Nephron progenitor cell (in vitro differentiated cells): Measurements from ENCODE around the gene HIBCH.

Experiments used
- DNase-seq: peaks from one replicate; pipeline ENCODE4 v3.0.0; 2021
- H3K27ac Mint-ChIP-seq: 2 replicates; pipeline ENCODE4 v1.8.0; 2021; ENCODE audit warnings: mild to moderate bottlenecking, moderate library complexity, mixed read lengths
- H3K27me3 Mint-ChIP-seq: 2 replicates; pipeline ENCODE4 v1.8.0; 2021; ENCODE audit warnings: mild to moderate bottlenecking, low read depth, mixed read lengths; ENCODE audit not compliant: poor library complexity
- H3K36me3 Mint-ChIP-seq: 2 replicates; pipeline ENCODE4 v1.8.0; 2021; ENCODE audit warnings: low read depth, mixed read lengths
- H3K4me1 Mint-ChIP-seq: 2 replicates; pipeline ENCODE4 v1.8.0; 2021; ENCODE audit warnings: mixed read lengths
- H3K4me3 Mint-ChIP-seq: 2 replicates; pipeline ENCODE4 v1.8.0; 2021; ENCODE audit warnings: mild to moderate bottlenecking, moderate library complexity, mixed read lengths
- H3K9me3 Mint-ChIP-seq: 2 replicates; pipeline ENCODE4 v1.8.0; 2021; ENCODE audit warnings: mild to moderate bottlenecking, moderate library complexity, mixed read lengths
- TF ChIP-seq, protein P1 (sequence below): fragments of 200-600 bp; sonication (generic); IDR thresholded peaks from 2 replicates; pipeline ENCODE4 v1.5.0; 2021; ENCODE audit warnings: antibody characterized with exemption

HIBCH gene

DNA sequence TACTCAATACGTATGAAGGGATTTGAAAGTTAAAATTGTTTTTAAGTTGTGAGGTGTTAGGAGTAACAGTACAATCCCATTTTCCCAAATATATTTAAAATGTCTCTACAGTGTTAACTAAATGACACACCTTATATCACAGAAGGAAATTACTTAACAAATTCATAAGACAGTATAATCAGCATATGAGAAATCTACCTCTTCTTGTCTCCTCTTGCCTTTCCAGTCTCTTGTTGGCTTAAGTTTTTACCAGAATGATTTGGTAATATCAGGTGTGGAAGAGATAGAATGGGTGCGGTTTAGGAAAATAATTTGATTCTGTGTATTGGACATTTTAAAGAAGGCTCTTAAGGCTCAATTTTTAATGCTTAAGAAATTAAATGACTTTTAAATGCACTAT is 14.3 kb upstream of the HIBCH start:
- no peak for DNase-seq
- no peak overlapping the region for H3K4me3 Mint-ChIP-seq
- H3K27me3 Mint-ChIP-seq: peaks cover 6% of the 10 kb centered on the region
- no peaks in the 10 kb centered on the region for H3K36me3 Mint-ChIP-seq
- H3K4me1 Mint-ChIP-seq: no peaks in the 10 kb centered on the region
- H3K27ac Mint-ChIP-seq: no peak overlapping the region
- TF ChIP-seq, protein P1, sequence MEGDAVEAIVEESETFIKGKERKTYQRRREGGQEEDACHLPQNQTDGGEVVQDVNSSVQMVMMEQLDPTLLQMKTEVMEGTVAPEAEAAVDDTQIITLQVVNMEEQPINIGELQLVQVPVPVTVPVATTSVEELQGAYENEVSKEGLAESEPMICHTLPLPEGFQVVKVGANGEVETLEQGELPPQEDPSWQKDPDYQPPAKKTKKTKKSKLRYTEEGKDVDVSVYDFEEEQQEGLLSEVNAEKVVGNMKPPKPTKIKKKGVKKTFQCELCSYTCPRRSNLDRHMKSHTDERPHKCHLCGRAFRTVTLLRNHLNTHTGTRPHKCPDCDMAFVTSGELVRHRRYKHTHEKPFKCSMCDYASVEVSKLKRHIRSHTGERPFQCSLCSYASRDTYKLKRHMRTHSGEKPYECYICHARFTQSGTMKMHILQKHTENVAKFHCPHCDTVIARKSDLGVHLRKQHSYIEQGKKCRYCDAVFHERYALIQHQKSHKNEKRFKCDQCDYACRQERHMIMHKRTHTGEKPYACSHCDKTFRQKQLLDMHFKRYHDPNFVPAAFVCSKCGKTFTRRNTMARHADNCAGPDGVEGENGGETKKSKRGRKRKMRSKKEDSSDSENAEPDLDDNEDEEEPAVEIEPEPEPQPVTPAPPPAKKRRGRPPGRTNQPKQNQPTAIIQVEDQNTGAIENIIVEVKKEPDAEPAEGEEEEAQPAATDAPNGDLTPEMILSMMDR: no peak
- no peaks in the 10 kb centered on the region for H3K9me3 Mint-ChIP-seq

DNA sequence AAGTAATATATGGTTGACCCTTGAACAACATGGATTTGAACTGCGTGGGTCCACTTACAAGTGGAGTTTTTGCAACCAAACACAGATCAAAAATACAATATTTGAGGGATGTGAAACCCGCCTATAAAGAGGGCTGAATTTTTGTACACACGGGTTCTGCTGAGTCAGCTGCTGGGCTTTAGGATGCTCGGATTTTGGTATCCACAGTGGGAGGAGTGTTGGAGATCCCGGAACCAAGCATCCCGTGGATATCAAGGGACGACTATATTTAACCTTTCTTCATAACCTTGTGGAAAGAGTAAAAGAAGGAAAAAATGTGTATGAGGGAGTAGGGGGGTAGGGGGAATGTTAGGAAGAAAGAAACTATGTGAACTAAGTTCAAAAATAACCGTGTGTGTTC is 13.8 kb upstream of the HIBCH start:
- no peaks in the 10 kb centered on the region for H3K9me3 Mint-ChIP-seq
- DNase-seq: no peak
- no peaks in the 10 kb centered on the region for H3K4me1 Mint-ChIP-seq
- peaks cover 6% of the 10 kb centered on the region for H3K27me3 Mint-ChIP-seq
- TF ChIP-seq, protein P1: no peak
- H3K36me3 Mint-ChIP-seq: no peaks in the 10 kb centered on the region
- H3K4me3 Mint-ChIP-seq: no peak overlapping the region
- H3K27ac Mint-ChIP-seq: no peak overlapping the region

DNA sequence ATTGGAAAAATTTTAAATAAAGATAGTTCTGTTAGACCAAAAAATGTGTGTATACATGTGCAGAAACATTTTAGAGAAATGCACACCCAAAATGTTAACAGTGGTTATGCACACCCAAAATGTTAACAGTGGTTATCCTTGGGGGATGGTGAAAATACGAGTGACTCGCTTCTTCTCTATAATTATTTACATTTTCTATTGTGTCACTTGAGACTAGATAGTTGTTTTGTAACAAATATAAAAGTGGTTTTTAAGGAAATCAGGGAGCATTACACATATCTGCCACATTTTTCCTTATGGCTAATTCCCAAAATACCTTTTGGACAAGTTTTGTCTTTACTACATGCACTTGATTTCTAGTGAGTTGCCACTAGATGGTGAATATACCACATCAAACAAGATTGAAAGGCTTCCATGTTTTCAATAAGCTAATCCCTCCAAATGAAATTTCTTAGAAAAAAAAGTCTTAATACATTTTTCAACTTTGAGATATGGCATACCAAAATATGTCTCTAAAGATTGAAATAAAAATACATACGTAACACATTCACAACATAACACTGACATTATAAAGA is 9.0 kb upstream of the HIBCH start:
- no peak for DNase-seq
- TF ChIP-seq, protein P1: no peak

DNA sequence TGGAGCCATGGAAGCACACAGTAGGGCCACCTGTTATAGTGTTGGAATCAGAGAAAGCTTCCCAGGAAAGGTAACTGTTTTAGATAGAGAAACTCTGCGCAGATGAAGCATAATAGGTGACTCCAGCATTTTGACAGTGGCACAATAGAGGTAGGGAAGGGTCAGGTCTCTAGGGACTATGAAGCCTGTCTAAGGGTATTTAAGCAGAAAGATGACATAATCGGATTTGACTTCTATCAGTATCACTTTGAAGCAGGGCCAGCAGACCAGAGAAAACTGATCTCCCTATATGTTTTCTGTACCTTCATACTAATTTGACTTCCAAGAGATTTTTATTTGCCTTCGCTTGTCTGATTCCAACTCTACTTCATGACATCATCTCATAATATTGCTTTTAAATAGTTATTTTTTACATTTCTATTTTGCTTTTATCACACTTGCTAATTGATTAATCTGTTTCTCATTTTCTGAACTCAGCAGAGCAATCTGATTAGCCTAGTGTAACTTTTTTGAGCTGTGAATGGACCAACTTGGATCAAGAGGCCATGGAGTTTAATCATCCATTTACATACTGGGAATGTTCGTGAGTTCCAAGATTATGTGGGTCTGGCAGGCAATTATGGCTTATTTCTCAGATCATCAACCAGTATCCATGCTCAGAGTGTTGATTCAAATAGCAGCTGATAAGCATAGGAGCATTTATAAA is 8.4 kb upstream of the HIBCH start:
- DNase-seq: no peak
- H3K36me3 Mint-ChIP-seq: no peaks in the 10 kb centered on the region

More for the DNA sequence above, 9.0 kb upstream of the HIBCH start:
- no peak overlapping the region for H3K27ac Mint-ChIP-seq
- peaks cover 6% of the 10 kb centered on the region for H3K27me3 Mint-ChIP-seq
- H3K4me1 Mint-ChIP-seq: no peaks in the 10 kb centered on the region
- H3K9me3 Mint-ChIP-seq: no peaks in the 10 kb centered on the region
- H3K36me3 Mint-ChIP-seq: no peaks in the 10 kb centered on the region
- H3K4me3 Mint-ChIP-seq: no peak overlapping the region

DNA sequence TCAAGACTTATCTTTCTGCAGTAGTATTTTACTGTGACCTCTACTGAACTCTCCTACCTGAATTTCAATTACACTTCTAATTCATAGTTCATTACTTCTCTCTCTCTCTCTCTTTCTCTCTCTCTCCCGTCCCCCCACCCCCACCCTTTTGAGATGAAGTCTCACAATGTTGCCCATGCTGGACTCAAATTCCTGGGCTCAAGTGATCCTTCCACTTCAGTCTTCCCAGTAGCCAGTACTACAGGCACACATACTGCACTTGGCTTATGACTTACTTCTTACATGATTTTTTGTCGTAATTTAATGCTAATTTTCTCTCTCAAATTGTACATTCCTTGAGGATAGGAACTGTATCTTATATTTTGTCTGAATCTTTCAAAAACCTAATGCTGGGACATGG is 6.0 kb upstream of the HIBCH start:
- Mint-ChIP-seq H3K27me3 (peaks cover 5% of the 10 kb centered on the region), H3K36me3 (no peaks in the 10 kb centered on the region), H3K4me3 (no peak overlapping the region), H3K4me1 (peaks cover under 1% of the 10 kb centered on the region), H3K9me3 (no peaks in the 10 kb centered on the region), H3K27ac (no peak overlapping the region)
- TF ChIP-seq, protein P1: no peak
- no peak for DNase-seq

More for the DNA sequence above, 8.4 kb upstream of the HIBCH start:
- H3K4me3 Mint-ChIP-seq: no peak overlapping the region
- no peak overlapping the region for H3K27ac Mint-ChIP-seq
- no peaks in the 10 kb centered on the region for H3K9me3 Mint-ChIP-seq
- TF ChIP-seq, protein P1: no peak
- H3K27me3 Mint-ChIP-seq: peaks cover 6% of the 10 kb centered on the region
- H3K4me1 Mint-ChIP-seq: no peaks in the 10 kb centered on the region

DNA sequence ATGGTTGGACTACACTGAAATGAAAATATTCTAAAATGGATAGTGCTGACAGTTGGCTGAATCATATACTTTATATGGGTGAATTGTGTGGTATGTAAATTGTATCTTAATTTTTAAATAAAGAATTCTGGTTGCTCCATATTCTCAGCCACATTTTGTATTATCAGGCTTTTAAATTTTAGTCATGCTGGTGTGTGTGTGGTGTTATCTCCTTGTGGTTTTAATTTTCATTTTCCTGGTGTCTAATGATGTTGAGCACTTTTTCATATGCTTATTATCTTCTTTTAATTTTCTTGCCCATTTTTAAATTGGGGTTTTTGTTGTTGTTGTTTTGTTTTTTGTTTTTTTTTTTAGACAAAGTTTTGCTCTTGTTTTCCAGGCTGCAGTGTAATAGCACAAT is 3.8 kb upstream of the HIBCH start:
- peaks cover 12% of the 10 kb centered on the region for H3K4me1 Mint-ChIP-seq
- TF ChIP-seq, protein P1: no peak
- DNase-seq: no peak
- no peaks in the 10 kb centered on the region for H3K9me3 Mint-ChIP-seq
- H3K4me3 Mint-ChIP-seq: no peak overlapping the region
- no peak overlapping the region for H3K27ac Mint-ChIP-seq
- no peaks in the 10 kb centered on the region for H3K36me3 Mint-ChIP-seq
- peaks cover 5% of the 10 kb centered on the region for H3K27me3 Mint-ChIP-seq
